HPDE6-E6E7 (cell line): ENCODE results near the gene KRTAP5-7.
"Not testable (repeated sequence)": the region's sequence is repeated elsewhere in the genome, so short reads cannot be mapped to it uniquely, and the experiment has no call there.

Experiments
- DNase-seq: peaks from one replicate; pipeline ENCODE4 v3.0.0; 2011; ENCODE audit warnings: missing footprints; ENCODE audit errors: extremely low spot score

The KRTAP5-7 gene

DNA sequence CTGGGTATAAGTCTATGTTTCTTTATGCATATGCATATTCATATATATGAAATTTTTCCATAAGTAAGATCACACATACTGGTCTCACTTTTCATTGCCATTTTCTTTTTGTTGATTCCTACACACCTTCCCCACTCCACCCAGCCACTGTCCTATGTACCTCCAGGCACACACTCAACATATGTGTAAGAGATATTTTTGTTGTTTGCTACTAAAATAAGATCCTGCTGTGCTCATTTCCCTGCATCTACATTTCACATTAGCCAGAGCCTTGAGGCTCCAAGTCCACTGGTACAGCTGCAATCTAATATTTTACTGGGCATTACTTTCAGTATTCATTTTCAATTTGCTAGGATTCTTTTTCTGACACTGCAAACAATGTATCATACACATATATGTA lies 30.2 kb downstream of the KRTAP5-7 start:
- no peak for DNase-seq

DNA sequence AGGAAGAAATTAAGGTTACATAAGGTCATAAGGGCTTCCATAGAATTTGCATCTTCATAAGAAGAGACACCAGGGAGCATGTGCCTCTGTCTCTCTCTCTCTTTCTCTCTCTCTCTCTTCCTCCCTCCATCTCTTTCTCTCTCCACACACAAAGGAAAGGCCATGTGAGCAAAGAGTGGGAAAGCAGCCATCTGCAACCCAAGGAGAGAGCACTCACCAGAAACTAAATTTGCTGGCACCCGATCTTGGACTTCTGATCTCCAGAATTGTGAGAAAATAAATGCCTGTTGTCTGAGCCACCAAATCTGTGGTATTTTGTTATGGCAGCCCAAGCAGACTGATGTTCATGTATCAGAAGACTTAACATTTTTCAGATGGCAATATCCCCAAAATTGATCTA lies 31.9 kb downstream of the KRTAP5-7 start:
- DNase-seq = no peak

DNA sequence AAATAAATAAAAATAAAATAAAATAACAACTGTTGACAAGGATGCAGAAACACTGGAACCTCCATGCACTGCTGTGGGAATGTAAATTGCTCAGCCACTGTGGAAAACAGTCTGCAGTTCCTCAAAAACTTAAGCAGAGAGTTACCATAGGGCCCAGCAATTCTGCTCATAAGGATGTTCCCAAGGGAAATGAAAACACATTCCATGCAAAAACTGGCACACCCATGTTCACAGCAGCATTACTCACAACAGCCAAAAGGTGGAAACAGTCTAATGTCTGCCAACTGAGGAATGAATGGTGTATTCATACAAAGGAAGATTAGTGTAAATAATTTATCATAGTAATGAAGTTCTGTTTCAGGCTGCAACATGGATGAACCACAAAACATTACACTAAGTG lies 35.1 kb downstream of the KRTAP5-7 start:
- DNase-seq = no peak

DNA sequence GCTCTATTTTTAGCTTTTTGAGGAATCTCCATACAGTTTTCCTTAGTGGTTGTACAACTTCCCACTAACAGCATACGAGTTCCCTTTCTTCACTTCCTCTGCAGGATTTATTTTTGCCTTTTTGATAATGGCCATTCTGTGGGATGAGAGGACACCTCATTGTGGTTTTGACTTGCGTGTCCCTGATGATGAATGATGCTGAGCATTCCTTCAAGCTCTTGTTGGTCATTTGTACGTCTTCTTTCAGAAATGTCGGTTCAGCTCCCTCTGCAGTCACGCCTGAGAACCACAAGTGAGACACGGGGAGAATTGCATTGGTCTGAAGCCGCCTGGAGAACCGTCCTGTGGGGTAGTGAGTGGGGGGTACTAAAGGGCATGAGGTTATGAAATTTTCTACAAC lies 36.3 kb downstream of the KRTAP5-7 start:
- no peak for DNase-seq

DNA sequence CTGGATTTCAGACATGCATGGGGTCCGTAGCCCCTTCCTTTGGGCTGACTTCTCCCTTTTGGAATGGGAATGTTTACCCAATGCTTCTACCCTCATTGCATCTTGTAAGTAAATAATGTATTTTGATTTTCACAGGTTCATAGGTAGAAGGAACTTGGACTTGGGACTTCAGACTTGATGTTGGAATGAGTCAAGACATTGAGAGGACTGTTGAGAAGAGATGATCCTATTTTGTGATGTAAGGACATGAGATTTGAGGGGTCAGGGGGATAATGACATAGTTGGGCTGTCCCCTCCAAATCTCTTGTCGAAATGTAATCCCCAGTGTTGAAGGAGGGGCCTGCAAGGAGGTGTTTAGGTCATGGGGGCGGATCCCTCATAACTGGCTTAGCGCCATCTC lies 37.4 kb downstream of the KRTAP5-7 start:
- DNase-seq = no peak

DNA sequence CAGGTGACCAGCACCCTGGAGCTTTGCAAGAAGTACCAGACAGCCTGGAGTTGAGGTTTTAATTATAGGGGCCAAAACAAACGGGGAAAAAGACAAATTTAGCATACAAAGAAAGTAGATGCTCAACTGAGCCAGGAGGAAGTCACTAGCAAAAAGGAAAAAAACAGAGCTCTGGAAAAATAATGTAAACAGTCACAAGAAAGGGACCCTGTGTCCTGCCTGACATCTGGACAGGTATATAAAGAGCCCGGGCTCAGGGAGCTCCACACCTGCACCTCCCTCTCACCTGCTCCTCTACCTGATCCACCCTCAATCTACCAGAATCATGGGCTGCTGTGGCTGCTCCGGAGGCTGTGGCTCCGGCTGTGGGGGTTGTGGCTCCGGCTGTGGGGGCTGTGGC lies 38.2 kb downstream of the KRTAP5-7 start, which contains the start of gene KRTAP5-10:
Gene KRTAP5-10, plus strand, starts transcription at position 301 of the 400 bp plus-strand sequence. Its CDS starts 25 bp downstream, at position 326.
- DNase-seq = no peak

DNA sequence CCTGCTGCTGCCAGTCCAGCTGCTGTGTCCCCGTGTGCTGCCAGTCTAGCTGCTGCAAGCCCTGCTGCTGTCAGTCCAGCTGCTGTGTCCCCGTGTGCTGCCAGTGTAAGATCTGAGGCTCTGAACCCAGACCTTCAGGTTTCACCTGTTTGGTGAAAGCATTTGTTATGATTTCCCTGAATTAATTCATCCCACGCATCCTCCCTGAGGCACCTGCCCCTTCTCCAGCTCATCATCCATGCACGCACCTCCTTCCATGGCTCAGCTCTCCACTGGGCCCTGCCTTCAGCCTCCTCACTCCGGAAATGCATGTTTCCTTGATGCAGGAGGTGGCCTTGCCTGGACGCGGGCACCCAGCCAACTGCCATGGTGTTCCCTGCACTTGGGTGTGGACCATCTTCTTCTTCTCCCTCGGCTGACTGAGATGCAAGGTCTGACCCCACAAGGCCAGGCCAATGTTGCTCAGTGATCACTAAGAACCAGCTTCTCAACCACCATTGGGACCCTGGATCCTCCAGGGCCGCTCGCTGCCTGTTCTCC lies 39.1 kb downstream of the KRTAP5-7 start:
- no peak for DNase-seq

DNA sequence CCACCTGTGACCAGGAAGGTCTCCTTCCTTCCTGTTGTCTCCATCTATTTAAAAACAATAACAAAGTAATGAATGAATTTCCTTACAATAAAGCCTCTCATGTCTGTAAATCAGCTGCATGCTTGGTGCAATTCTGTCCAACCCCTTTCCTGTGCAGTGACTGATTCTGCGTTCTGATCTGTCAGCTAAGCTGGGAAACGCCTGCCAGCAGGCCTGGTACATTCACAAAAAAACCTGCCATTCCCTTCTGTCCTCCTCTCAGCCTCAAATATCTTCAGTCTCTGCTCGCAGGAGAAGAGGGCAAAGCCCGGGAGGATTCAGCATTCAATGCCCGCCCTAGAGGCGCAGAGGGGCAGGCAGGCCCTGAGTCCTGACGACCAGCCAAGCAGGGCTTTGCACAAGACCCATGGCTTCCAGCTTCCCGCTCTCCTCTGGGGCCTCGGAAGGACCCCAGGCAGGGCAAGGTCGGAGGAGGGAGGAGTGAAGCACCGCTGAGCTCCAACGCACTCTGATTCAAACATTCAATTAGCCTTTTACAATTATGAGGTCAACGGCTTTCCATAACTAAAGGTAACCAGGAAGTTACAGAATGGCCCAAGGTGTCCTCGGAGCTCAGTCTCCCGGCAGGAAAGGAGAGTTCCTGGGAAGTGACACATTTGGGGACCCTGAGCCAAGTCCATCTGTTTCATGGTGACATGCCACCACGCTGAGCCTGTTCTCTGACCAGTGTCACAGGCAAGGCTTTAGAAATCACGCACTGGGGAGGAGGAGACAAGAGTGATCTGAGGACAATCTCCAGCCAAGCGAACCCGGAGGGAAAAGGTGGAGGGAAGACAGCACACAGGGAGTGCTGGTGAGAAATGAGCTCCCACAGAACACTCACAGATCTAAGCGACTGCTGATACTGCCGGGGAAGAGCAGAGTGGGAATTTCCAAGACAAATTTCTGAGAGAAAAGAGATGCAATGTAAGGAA lies 39.8 kb downstream of the KRTAP5-7 start:
- DNase-seq = not testable (repeated sequence)

DNA sequence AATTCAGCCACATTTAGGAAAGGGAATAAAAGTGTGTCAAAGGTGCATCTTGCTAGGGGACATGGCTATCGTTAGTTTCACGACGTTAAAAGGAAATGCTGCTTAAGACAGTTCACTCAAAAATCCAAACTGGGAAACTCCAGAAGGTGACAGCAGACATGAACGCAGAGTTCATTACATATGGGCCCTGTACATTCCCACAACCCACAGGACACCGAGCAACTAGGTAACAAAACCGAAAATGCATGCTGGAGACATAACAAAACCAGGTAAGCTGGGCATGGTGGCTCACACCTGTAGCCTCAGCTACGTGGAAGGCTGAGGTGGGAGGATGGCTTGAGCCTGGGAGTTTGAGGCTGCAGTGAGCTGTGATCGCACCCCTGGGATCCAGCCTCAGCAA lies 40.6 kb downstream of the KRTAP5-7 start:
- DNase-seq = not testable (repeated sequence)

DNA sequence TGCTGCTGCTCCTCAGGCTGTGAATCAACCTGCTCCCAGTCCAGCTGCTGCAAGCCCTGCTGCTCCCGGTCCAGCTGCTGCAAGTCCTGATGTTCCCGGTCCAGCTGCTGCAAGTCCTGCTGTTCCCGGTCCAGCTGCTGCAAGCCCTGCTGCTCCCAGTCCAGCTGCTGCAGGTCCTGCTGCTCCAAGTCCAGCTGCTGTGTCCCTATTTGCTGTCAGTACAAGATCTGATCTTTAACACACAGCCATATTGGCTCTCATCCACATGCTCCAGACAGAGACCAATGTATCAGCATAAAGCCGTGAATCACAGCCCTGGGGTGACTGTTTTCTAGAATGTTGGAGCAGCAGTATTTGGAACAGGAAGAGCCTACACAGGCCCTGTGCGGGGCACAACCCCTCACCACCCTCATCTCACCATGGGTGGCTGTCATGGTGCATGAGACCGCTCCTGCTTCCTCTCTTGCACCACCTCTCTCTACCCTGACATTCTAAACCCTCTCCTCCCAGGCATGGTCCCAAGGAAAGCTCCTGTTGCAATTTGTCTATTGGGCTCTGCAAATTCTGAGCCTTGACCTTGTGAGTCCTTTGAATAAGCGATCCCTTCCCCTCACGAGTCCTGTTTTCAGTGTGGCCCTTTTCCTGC lies 41.8 kb downstream of the KRTAP5-7 start:
- no peak for DNase-seq

DNA sequence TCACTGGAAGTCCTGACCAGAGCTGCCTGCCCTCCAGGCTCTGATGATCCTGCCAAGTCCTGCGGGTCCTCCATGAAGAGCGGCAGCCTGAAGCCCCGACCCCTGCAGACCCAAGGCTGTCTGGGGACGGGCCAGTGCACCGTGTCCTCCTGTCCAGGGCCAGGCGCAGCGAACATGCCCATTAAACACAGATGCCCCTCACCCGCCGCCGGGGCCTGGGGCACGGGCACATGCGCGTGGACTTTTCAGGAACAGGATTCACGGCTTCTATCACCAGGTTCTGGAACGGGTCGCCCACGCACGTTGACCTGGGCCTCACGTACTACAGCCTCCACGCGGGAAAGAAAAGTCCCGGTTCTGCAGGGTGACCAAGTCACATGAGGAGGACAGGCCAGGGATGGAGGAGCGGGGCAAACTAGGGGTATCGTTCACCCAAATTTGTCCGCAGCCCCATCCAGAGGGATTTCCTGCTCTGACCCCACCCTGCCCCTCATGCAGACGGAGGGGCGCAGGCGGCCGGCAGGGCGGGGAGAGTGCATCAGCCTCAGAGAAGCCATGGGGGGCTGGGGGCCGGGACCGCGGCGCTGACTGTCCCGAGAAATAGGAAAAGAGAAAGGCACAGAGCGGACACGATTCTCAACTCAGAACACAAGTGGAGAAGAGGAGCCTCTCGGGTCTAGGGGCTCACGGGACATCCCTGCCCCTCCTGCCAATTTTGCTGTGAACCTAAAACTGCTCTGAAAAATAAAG lies 44.2 kb downstream of the KRTAP5-7 start:
- DNase-seq = not testable (repeated sequence)

DNA sequence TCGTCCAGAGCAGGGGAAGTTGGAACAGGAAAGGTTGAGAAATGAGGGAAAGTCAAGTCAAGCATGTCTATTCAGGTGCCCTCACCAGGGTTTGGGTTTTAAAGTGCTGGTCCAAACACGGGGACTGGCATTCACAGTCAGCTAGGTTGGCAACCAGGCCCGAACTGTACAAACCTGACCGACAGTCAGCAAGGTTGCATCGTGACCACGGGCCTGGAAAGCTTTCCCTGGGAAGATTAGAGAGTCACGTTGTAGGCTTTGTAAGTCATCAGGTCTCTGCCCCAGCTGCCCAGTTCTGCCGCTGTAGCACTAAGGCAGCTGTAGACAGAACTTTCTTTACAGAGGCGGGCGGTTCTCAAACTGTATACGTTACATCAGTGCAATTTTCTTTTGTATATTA lies 45.7 kb downstream of the KRTAP5-7 start:
- DNase-seq = no peak

DNA sequence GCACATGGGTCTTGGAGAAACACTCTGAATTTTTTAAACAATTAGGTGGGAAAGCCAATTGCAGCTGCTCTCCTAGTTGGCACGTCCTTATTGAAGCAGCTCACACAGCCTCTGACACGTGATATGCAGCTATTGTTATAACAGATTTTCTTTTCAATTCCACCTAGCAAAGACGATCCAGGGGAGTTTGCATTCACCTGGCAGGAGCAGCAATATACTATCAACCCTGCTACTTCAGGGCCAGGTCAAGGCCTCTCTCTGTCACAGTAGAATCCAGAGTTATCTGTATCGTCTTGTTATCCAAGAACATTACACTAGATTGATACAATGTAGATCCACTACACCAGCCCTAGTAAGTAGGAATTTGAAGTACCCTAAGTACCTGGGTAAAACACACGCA lies 47.4 kb downstream of the KRTAP5-7 start:
- no peak for DNase-seq

DNA sequence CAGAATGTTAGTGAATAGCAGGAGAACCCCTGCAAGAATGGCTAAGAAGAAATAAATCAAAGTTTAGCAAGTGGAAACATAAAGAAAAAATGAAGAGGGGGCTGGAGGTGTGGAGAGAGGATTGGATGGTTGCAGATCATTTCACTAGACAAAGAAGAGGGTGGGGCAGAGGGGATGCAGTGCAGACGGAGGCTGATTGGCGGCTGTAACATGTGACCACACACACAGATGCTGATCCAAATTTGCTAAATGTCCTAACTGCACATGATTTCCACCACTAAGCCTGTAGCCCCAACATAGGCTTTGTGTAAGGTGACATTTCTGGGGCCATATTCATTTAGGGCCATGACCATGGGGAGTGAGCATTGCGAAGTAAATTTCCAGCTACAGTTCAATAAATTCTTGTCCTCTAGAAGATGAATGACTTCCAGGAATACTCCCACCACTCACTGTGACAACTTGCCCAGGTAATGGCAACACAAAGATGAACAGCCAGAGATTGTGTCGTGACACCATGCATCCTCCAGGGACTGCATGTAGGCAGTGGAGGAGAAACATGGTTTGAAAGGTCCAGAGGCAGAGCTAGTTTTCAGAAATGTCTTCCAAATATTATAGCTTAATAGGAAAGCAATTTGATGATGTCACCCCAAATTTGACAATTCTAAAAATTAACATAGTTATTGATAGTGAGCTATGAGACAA lies 48.8 kb downstream of the KRTAP5-7 start:
- no peak for DNase-seq

DNA sequence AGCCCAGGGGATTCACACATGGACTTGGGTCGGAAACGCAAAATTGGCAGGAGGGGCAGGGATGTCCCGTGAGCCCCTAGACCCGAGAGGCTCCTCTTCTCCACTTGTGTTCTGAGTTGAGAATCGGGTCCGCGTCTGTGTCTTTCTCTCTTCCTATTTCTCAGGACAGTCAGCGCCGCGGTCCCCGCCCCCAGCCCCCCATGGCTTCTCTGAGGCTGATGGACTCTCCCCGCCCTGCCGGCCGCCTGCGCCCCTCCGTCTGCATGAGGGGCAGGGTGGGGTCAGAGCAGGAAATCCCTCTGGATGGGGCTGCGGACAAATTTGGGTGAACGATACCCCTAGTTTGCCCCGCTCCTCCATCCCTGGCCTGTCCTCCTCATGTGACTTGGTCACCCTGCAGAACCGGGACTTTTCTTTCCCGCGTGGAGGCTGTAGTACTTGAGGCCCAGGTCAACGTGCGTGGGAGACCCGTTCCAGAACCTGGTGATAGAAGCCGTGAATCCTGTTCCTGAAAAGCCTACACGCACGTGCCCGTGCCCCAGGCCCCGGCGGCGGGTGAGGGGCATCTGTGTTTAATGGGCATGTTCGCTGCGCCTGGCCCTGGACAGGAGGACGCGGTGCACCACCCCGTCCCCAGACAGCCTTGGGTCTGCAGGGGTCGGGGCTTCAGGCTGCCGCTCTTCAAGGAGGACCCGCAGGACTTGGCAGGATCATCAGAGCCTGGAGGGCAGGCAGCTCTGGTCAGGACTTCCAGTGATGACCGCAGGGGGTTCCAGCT lies 49.8 kb downstream of the KRTAP5-7 start:
- DNase-seq = not testable (repeated sequence)

DNA sequence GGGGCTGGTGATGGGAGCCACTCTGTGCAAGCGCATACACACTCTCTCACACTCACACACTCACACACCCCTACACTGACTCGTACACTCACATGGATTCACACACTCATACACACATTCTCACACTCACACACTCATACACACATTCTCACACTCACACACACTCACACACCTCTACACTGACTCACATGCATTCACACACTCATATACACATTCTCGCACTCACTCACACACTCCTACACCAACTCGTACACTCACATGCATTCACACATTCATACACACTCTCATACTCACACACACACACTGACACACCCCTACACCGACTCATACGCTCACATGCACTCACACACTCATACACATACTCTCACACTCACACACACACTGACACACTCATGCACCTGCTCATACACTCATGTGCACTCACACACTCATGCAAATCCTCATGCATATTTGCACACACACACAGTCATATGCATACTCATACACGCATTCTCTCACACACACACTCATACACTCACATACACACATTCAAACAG lies 50.5 kb downstream of the KRTAP5-7 start:
- DNase-seq = no peak
